Stimulated activated CD4-positive, alpha-beta T cell treated with anti-CD3 and anti-CD28 coated beads, Interleukin-2, amount 100 ng/mL, for 4 hours (primary cell): ENCODE measurements around the gene ZNF367.

Source experiments
- DNase-seq: peaks from one replicate; pipeline ENCODE4 v3.0.0-alpha.2; 2020; ENCODE audit warnings: low read depth

The ZNF367 gene

DNA sequence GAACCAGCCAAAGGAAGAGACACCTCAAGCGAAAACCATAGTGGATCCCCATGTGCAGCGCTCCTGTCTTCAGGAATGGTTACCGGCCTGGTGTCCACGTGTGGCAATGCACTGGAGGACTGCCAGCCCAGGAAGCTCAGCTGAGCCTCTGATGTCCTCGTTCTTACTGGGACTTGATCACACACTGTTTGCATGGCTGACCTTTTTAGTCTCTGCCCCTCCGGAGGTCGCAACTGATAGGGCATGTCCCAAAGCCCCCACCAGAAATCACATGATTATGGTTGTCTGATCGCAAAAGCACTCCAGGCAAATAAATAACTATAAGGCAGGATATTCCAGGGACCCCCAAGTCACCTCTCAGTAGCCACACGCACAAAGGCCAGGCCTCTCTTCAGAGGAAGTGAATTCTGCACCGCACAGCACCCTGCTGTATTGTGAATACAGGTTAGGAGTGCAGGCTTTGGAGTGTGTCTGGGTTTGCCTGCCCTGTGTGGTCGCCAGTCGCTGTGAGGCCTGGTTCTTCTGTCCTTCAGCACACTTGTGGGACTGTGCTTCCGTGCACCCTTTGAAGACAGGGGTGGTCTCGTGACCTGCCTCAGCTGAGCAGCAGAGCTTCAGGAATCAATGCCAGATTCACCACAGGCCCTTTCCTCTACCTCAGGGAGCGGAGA is 18.4 kb upstream of the ZNF367 start:
- no peak for DNase-seq

GRCh38 chr9:96436063-96436455 is 17.9 kb upstream of the ZNF367 start:
- DNase-seq = no peak

DNA sequence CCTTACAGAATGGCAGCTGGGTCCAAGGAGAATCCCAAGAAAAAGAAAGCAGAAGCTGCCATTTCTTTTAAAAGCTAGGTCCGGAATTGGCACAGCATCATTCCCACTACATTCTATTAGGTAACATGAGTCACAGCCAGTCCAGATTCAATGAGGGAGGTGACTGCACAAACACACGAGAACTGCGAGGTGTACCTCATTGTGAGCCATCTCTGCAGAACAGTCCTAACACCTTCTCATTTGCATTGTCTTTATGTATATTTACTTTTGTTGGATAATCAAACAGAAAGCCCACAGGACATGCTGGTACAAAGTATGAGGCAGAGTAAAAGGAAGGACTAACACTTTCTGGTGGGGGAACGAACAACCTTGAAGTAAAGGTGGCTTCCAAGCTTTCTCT is 17.2 kb upstream of the ZNF367 start:
- DNase-seq = no peak

- no peak for DNase-seq
These were observed 12.2 kb upstream of the ZNF367 start for GRCh38 chr9:96430377-96430776.

GRCh38 chr9:96429732-96430131 is 11.6 kb upstream of the ZNF367 start:
- DNase-seq = no peak

DNA sequence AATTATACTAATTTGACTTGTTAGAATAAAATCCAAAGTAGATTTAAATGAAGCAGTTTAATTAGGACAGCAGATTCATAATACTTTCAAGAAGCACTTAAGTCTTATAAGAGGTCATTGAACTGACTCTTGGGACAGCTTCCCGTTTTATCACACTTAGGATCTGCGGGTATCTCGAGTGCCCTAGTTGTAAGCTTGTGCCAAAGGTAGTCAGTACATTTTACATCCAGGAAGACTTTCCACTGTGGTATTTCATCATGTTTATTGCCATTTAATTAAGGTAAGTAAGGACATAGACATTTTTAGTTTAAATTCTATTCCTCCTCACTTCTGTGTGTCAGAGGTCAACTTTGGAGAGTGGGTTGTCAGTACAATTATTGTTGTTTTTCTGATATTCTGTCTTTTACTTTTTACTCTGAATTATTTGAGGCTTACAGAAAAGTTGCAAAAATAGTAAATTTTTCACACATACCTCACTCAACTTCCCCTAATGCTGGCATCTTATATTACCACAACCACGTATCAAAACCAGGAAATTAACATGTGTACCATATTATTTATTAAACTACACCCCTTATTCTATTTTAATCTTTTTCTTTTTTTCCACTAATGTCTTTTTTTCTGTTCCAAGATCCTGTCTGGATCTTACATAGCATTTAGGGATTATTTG is 7.5 kb upstream of the ZNF367 start:
- no peak for DNase-seq

GRCh38 chr9:96423985-96424336 is 5.8 kb upstream of the ZNF367 start:
- DNase-seq = no peak

GRCh38 chr9:96423322-96423984 is 5.3 kb upstream of the ZNF367 start:
- DNase-seq = no peak

DNA sequence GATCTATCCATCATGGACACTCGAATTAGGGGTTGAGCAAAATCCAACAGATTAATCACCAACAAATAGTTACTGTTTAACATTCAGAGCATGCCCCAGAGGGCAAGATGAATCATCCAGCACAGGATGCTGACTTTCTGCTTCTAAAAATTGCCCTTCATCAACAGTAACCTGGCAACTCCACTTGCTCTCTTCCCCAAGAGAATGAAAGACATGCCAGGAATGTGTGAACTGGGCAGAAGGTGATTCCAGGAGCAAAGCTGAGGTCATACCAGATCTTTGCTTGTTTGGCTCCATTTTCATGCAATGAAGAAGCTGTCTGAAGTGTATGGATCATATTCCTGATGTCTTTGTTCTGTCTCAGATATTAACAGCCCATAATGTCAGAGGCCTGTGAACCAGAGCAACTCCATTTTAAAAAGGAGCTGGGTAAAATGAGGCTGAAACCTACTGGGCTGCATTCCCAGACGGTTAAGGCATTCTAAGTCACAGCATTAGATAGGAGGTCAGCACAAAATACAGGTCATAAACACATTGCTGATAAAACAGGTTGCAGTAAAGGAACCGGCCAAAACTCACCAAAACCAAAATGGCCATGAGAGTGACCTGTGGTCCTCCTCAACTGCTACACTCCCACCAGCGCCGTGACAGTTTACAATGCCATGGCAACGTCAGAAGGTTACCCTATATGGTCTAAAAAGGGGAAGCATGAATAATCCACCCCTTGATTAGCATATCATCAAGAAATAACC is 2.5 kb upstream of the ZNF367 start:
- no peak for DNase-seq

- no peak for DNase-seq
These were observed 1.5 kb upstream of the ZNF367 start for GRCh38 chr9:96419691-96419969.

DNA sequence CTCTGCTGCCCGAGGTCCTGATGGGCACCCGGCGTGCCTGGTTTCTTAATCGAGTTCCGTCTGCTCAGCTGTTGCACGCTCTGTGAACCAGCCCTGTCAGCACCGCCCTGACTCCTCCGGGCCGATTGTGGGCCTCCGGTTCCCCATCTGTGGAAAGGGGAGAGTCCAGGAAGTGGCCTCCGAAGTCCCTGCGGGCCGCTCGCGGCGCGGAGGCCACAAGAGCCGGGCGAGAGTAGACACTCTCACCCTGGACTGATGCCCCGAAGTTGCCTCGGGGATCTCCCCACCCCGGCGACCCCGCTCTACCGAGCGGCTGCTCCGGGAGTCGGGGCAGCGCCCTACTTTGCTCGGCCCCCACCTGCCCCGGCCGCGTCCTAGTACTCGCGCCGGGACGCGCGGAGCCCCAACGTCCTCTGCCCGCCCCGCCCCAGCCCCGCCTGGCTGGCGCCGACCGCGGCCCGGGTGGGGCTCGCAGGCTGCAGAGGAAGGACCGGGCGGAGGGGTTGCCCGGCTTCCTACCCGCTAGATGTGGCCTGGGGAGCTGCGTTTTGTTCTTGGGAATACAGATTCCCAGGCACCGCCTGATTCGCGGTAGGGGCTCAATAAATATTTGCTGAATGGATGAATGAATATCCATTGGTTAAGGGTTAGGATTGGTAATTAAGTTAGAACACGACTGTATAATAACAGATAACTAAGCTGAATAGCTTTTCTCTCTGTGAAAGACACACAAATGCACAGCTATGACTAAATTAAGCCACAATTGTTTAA is 935 bp upstream of the ZNF367 start:
- no peak for DNase-seq

GRCh38 chr9:96417661-96418082 is 498 bp downstream of the ZNF367 start:
- DNase-seq = no peak

GRCh38 chr9:96417051-96417586 is 1.1 kb downstream of the ZNF367 start:
- DNase-seq = peak; percentile 90

DNA sequence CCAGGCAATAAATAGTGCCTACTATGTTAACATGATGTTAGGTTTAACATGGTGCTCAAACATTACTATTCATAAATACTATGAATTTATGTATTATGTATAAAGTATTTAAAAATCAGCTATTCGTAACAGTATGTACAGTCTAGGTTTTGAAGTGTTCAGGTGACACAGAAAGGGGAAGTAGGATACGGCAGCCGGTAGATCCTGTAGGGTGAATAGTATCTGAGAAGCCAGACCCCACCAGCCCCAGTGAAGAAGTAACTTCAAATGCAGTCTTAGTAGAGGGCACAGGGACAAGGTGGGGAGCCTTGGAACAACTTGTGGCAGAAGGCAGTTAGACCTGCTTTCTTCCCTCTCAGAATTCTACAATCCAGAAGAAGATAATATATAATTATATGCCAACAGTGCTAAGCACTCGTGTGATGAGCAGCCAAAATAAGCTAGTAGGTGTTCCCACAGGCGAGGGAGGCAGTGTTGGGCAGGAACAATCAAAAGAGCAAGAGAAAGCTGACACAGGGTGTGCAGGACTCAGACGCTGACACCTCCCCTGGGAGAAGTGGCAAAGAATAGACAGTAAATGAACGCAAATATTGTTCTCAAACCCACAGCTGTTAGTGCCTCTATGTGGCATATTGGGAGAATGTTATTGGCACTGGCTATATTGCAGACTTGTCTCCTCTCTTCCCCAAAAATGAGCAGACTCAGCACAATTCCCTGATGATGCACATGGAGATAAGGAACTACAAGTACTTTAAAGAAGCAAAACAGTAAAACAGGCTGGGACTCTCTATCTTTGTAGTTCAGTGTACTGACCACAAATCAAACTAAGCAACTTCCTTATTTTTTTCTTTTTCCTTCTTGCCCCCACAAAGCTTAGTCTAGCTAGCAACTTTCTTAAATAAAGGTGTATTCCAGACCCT is 4.6 kb downstream of the ZNF367 start:
- DNase-seq = no peak

- no peak for DNase-seq
These were observed 5.8 kb downstream of the ZNF367 start for GRCh38 chr9:96412174-96412913.

DNA sequence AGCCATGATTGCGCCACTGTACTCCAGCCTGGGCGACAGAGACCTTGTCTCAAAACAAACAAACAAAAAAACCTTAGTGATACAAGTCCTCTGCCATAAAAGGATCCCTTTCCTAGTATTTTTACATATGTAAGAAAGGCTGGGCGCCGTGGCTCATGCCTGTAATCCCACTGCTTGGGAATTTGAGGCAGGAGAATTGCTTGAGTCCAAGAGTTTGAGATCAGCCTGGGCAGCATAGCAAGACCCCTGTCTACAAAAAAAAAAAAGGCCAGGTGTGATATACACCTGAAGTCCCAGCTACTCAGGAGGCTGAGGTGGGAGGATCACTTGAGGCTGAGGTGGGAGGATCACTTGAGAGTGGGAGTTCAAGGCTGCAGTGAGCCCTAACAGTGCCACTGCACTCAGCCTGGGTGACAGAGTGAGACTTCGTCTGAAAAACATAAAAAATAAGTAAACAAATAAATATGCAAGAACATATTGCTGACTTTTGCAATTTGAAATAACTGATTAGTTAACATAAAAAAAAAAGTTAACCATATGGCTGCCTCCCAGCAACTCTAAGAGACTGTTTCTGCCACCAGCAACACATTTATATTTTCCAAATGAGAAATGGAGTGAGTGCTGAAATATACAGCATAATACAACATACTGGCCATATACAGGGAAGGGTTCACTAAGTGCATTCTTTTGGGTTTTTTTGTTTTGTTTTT is 6.9 kb downstream of the ZNF367 start:
- no peak for DNase-seq

- no peak for DNase-seq
These were observed 9.5 kb downstream of the ZNF367 start for GRCh38 chr9:96408409-96409280.

DNA sequence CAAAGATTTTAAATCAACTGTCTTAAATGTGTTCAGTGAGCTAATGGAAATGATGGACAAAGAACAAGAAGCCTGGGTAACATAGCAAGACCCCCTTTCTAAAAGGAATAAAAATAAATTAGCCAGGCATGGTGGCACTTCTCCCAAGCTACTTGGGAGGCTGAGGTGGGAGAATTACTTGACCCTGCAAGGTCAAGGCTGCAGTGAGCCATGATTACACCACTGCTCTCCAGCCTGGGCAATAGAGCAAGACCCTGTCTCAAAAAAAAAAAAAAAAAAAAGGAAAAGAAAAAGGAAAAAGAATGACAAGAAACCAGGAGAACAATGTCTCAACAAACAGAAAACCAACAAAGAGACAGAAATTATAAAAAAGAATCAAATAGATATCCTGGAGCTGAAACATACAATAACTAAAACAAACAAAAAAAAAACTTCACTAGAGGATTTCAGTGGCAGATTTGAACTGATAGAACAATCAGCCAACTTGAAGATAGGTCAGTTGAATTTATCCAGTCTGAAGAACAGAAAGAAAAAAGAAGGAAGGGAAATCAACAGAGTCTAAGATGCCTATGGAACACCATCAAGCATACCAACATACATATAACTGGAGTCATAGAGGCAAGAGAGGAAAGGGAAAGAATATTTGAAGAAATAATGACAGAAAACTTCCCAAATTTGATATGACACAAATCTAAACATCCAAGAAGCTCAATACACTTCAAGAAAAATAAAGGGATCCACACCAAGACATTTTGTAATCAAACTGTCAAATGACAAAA is 17.8 kb downstream of the ZNF367 start:
- DNase-seq = no peak
